GM12878 (cell line): ENCODE results near the gene LYPLA2. TPM values are rescaled to one million over a fixed set of nuclear protein-coding genes. Genes with fewer than 3 reads are reported as not detected.

Experiments used
- BACH1 ChIP-seq: fragments of 450-650 bp; IDR thresholded peaks from 2 replicates; pipeline ENCODE4 v1.6.1; 2017; ENCODE audit warnings: mild to moderate bottlenecking, borderline replicate concordance
- CBX3 ChIP-seq: fragments of 200-600 bp; sonication (generic); IDR thresholded peaks from 2 replicates; pipeline ENCODE4 v1.6.1; 2016; ENCODE audit warnings: low read depth, borderline replicate concordance
- CHD4 ChIP-seq: fragments of 200-600 bp; sonication (generic); IDR thresholded peaks from 2 replicates; pipeline ENCODE4 v1.6.1; 2016; ENCODE audit warnings: mild to moderate bottlenecking
- EED ChIP-seq: sonication (generic); IDR thresholded peaks from 2 replicates; pipeline ENCODE4 v1.6.1; 2016; ENCODE audit warnings: antibody characterized with exemption, low read depth
- EGR1 ChIP-seq, 2 experiments: IDR thresholded peaks; 1 replicate in 1 of 2; 2 replicates in 1 of 2; pipeline ENCODE4 v1.6.1; 2011 to 2012; ENCODE audit warnings: low read depth in 2 of 2, low read length in 2 of 2, borderline replicate concordance in 1 of 2, mild to moderate bottlenecking in 1 of 2, moderate library complexity in 1 of 2
- ESRRA ChIP-seq: IDR thresholded peaks from 2 replicates; pipeline ENCODE4 v1.6.1; 2012; ENCODE audit warnings: mild to moderate bottlenecking, low read length, improper control_type of control experiment
- MEF2B ChIP-seq: fragments of 450-650 bp; IDR thresholded peaks from 2 replicates; pipeline ENCODE4 v1.6.1; 2018; ENCODE audit warnings: mild to moderate bottlenecking, moderate library complexity; ENCODE audit not compliant: partially characterized antibody, poor library complexity, severe bottlenecking
- MXI1 ChIP-seq: fragments of 150-350 bp; IDR thresholded peaks from 2 replicates; pipeline ENCODE4 v1.6.1; 2011; ENCODE audit warnings: low read depth, mild to moderate bottlenecking, inconsistent platforms, low read length, improper control_type of control experiment
- MYB ChIP-seq: fragments of 150-350 bp; IDR thresholded peaks from 2 replicates; pipeline ENCODE4 v1.6.1; 2014; ENCODE audit warnings: mild to moderate bottlenecking, low read depth, low read length, borderline replicate concordance
- NFIC ChIP-seq: IDR thresholded peaks from 2 replicates; pipeline ENCODE4 v1.6.1; 2012; ENCODE audit warnings: low read depth, mild to moderate bottlenecking, inconsistent platforms, low read length, moderate library complexity
- PML ChIP-seq: IDR thresholded peaks from 2 replicates; pipeline ENCODE4 v1.6.1; 2012; ENCODE audit warnings: low read length, inconsistent platforms
- RAD21 ChIP-seq: IDR thresholded peaks from 2 replicates; pipeline ENCODE4 v1.6.1; 2011; ENCODE audit warnings: mild to moderate bottlenecking, low read depth, low read length, moderate library complexity; ENCODE audit not compliant: insufficient read depth
- SMAD5 ChIP-seq: IDR thresholded peaks from 2 replicates; pipeline ENCODE4 v1.6.1; 2016; ENCODE audit warnings: antibody characterized with exemption, low read depth
- SMARCA5 ChIP-seq: fragments of 450-650 bp; IDR thresholded peaks from 2 replicates; pipeline ENCODE4 v1.6.1; 2017; ENCODE audit warnings: mild to moderate bottlenecking
- SREBF2 ChIP-seq: IDR thresholded peaks from 2 replicates; pipeline ENCODE4 v1.6.1; 2012; ENCODE audit warnings: mild to moderate bottlenecking, low read length
- STAT1 ChIP-seq: fragments of 450-650 bp; conservative IDR thresholded peaks from 2 replicates; pipeline ENCODE4 v1.6.1; 2014; ENCODE audit warnings: antibody characterized with exemption, mild to moderate bottlenecking
- TAF1 ChIP-seq: IDR thresholded peaks from 2 replicates; pipeline ENCODE4 v1.6.1; 2011; ENCODE audit warnings: mild to moderate bottlenecking, low read depth, low read length, borderline replicate concordance
- TBL1XR1 ChIP-seq: IDR thresholded peaks from 2 replicates; pipeline ENCODE4 v1.6.1; 2012; ENCODE audit warnings: low read depth, low read length, improper control_type of control experiment
- polyA plus RNA-seq, 11 experiments: library from polyadenylated mRNA; depleted of rRNA in 4 of 11; unstranded in 6 of 11; stranded (reverse) in 5 of 11; fragments of >200 nt; fragmentation: Nextera tagmentation in 4 of 11; fragmentation: Illumina TruSeq in 1 of 11; extraction: Ambion mirVana in 4 of 11; extraction: Trizol in 1 of 11; gene quantifications; 1 replicate in 1 of 11; 2 replicates in 10 of 11; pipeline versions ENCODE4 v1.2.1 to v1.2.3, GENCODE V29; 2011 to 2016; ENCODE audit warnings: inconsistent platforms in 2 of 11, missing spikeins in 2 of 11, low read depth in 1 of 11
- total RNA-seq, 4 experiments: library from RNA; depleted of rRNA in 3 of 4; stranded (reverse); fragments of >200 nt in 3 of 4; fragmentation: Illumina TruSeq in 1 of 4; extraction: Trizol in 1 of 4; gene quantifications; 2 replicates each; pipeline versions ENCODE4 v1.2.1 to v1.2.3, GENCODE V29; 2013 to 2021
- TF ChIP-seq, protein P1 (sequence below): fragments of 450-650 bp; IDR thresholded peaks from 2 replicates; pipeline ENCODE4 v1.6.1; 2017; ENCODE audit warnings: mild to moderate bottlenecking, moderate library complexity
- TF ChIP-seq, protein P2 (sequence below): IDR thresholded peaks from 2 replicates; pipeline ENCODE4 v1.6.1; 2012; ENCODE audit warnings: low read depth, low read length, improper control_type of control experiment
- TF ChIP-seq, protein P3 (sequence below): IDR thresholded peaks from 2 replicates; pipeline ENCODE4 v1.6.1; 2011; ENCODE audit warnings: low read depth, low read length, improper control_type of control experiment, borderline replicate concordance
- TF ChIP-seq, protein P4 (sequence below): fragments of 450-650 bp; IDR thresholded peaks from 2 replicates; pipeline ENCODE4 v1.6.1; 2014; ENCODE audit warnings: mild to moderate bottlenecking

LYPLA2 gene
- total and polyA plus RNA-seq, 10 of the 15 experiments (the other 5 are each of a cell fraction or from before 2014, with no cell fraction given) = 2.7 to 129 (median 62.3) TPM

DNA sequence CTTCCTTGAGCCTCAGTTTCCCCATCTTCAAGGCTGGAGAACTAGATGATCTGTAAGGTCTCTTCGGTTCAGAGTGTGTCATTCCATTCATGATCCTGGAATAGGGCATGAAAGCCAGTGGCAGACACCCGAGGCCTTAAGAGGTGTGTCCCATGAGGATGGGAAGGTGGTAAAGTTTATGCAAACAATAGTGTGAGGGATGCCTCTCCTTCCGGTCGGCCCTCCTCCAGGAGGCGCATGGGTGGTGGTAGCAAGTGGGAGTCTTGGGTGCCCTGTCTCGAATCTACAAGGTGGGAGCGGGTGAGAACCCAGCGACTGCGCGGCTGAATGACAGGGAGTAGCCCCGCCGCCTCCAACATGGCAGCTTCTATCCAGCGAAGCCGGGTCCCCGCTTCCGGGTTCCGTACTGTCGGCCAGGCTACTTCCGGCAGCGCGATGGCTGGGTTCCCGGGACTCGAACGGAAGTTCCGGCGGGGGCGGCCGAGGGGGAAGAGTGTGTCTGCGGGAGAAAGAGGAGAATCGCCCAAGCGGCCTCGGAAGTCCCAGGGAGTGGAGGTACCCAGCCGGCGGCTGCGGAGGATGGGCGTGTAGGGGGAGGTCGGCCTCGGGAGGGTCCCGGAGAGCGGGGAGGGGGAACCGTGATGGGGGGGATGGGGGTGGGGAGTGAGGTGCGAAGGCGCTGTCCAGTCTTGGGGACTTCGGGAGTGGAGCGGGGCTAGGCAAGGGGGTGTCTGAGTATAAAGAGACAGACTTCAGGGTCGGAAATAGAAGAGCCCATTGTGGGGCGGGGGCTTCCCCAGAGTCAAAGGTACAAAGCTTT lies at the start of gene LYPLA2 (continued):
- TF ChIP-seq, protein P1, sequence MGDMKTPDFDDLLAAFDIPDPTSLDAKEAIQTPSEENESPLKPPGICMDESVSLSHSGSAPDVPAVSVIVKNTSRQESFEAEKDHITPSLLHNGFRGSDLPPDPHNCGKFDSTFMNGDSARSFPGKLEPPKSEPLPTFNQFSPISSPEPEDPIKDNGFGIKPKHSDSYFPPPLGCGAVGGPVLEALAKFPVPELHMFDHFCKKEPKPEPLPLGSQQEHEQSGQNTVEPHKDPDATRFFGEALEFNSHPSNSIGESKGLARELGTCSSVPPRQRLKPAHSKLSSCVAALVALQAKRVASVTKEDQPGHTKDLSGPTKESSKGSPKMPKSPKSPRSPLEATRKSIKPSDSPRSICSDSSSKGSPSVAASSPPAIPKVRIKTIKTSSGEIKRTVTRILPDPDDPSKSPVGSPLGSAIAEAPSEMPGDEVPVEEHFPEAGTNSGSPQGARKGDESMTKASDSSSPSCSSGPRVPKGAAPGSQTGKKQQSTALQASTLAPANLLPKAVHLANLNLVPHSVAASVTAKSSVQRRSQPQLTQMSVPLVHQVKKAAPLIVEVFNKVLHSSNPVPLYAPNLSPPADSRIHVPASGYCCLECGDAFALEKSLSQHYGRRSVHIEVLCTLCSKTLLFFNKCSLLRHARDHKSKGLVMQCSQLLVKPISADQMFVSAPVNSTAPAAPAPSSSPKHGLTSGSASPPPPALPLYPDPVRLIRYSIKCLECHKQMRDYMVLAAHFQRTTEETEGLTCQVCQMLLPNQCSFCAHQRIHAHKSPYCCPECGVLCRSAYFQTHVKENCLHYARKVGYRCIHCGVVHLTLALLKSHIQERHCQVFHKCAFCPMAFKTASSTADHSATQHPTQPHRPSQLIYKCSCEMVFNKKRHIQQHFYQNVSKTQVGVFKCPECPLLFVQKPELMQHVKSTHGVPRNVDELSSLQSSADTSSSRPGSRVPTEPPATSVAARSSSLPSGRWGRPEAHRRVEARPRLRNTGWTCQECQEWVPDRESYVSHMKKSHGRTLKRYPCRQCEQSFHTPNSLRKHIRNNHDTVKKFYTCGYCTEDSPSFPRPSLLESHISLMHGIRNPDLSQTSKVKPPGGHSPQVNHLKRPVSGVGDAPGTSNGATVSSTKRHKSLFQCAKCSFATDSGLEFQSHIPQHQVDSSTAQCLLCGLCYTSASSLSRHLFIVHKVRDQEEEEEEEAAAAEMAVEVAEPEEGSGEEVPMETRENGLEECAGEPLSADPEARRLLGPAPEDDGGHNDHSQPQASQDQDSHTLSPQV = no peak
- TF ChIP-seq SMARCA5 (no peak), PML (peak; percentile 81; the same call in 1 of the 2 replicates), NFIC (no peak), SREBF2 (no peak; the same call in 1 of the 2 replicates), RAD21 (no peak), EED (no peak), TBL1XR1 (0 out of 2 replicates have a peak, but pooled peaks have one; percentile 62), SMAD5 (peak; percentile 82; the same call in 1 of the 2 replicates), BACH1 (0 out of 2 replicates have a peak, but pooled peaks have one; percentile 61), MEF2B (no peak), TAF1 (peak; percentile 67; the same call in 1 of the 2 replicates), MXI1 (peak; percentile 59), CHD4 (no peak), ESRRA (no peak), MYB (no peak), STAT1 (no peak), CBX3 (no peak), EGR1 (IDR thresholded peaks at IDR 0.05; ENCODE audit: borderline replicate concordance in 1 of 2, low read depth in 2 of 2, low read length in 2 of 2) (peak; percentile 13 to 89)
- TF ChIP-seq, protein P2, sequence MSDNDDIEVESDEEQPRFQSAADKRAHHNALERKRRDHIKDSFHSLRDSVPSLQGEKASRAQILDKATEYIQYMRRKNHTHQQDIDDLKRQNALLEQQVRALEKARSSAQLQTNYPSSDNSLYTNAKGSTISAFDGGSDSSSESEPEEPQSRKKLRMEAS = 0 out of 2 replicates have a peak, but pooled peaks have one; percentile 39
- TF ChIP-seq, protein P3, sequence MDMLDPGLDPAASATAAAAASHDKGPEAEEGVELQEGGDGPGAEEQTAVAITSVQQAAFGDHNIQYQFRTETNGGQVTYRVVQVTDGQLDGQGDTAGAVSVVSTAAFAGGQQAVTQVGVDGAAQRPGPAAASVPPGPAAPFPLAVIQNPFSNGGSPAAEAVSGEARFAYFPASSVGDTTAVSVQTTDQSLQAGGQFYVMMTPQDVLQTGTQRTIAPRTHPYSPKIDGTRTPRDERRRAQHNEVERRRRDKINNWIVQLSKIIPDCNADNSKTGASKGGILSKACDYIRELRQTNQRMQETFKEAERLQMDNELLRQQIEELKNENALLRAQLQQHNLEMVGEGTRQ = no peak
- TF ChIP-seq, protein P4, sequence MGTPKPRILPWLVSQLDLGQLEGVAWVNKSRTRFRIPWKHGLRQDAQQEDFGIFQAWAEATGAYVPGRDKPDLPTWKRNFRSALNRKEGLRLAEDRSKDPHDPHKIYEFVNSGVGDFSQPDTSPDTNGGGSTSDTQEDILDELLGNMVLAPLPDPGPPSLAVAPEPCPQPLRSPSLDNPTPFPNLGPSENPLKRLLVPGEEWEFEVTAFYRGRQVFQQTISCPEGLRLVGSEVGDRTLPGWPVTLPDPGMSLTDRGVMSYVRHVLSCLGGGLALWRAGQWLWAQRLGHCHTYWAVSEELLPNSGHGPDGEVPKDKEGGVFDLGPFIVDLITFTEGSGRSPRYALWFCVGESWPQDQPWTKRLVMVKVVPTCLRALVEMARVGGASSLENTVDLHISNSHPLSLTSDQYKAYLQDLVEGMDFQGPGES = no peak
